M059J (cell line): ENCODE data around the gene PAX1. TPM values are rescaled to one million over a fixed set of nuclear protein-coding genes. Genes with fewer than 3 reads are reported as not detected.

ENCODE experiments used
- DNase-seq: peaks from one replicate; pipeline ENCODE4 v3.0.0-alpha.2; 2012; ENCODE audit warnings: low read depth
- total RNA-seq: library from RNA; depleted of rRNA; stranded (reverse); fragments of >200 nt; shearing (Covaris generic); gene quantifications from 2 replicates; pipeline ENCODE4 v1.2.3, GENCODE V29; 2014; rRNA removed

Gene PAX1
- total RNA-seq, 1 experiment from 2014 or later = not detected

DNA sequence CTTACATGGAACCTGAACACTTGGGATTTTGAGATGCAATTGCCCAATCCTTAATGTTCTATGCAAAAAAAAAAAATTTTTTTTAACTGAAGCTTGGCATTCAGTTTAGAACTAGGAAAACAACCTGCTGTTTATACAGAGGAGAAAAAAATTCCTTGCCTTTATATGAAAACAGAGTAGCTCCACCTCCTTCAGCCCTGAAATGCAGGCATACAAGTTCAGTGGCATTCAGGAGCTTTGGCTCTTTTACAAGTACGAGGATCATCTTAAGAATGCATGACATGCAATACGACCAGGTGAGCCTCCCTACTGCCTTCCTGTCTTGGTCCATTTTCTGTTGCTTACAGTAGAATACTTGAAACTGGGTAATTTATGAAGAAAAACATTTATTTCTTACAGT, 20.4 kb downstream of the PAX1 start:
- DNase-seq = no peak

DNA sequence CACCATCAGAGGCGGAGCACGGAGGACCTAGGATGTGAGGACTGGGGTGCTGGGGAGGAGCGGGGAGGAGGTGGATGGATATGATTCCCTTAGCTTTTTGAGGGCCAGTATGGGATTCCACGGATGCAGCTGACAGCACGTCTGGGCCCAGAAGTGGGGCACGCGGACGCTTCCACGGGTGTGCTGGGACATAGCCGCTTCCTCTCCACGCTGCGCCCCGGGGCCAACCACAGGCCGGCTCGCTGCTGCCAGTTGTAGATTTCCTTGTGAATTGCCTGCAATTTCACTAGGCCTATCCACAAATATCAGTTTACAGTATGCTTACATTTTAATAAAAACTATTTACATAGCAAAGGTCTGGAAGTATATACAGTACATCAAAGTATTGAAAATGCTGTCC, 23.9 kb downstream of the PAX1 start:
- no peak for DNase-seq

DNA sequence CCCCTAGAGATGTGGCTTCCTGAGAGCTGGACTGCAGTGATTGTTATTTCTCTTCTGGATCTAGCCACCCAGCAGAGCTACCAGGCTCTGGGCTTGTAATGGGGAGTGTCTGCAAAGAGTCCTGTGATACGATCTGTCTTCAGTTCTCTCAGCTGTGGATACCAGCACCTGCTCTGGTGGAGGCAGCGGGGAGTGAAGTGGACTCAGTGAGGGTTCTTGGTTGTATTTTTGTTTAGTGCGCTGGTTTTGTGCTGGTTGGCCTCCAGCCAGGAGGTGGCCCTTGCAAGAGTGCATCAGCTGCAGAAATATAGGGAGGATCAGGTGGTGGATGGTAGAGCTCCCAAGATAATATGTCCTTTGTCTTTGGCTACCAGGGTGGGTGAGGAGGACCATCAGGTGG, 33.7 kb downstream of the PAX1 start:
- DNase-seq = no peak

DNA sequence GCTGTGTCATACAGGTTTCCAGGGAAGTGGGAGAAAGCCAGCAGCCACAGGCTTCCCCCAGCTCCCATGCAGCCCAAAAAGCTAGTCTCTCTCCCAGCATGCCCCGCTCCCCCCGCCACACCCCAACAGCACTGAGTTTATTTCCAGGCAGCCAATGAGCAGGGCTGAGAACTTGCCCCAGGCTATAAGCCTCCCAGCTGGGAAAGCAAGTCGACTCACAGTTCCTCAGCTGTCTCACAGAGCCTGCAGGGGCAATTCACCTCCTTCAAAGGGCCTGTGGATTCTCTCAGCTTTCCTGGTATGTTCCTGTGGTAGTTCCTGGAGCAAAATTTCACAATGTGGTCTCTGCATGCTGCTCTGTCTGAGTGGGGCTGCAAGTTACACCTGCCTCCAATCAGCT, 34.2 kb downstream of the PAX1 start:
- peak; percentile 1 for DNase-seq

DNA sequence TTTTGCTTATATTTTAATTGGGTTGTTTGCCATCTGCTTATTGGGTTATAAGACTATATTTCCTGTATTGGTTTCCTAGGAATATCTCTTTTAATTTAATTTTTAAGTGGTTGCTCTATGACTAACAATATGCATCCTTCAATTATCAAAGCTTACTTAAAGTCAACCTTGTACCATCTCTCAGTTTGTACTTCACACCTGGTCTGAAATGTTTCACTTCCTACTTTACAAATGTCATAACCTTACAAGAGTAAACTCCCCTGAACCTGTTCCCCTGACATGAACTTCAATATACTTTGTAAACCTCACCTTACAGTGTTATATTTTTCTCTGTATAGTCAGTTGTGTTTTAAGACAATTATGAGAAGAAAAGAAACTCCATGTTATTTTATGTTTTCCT, 35.8 kb downstream of the PAX1 start:
- no peak for DNase-seq

DNA sequence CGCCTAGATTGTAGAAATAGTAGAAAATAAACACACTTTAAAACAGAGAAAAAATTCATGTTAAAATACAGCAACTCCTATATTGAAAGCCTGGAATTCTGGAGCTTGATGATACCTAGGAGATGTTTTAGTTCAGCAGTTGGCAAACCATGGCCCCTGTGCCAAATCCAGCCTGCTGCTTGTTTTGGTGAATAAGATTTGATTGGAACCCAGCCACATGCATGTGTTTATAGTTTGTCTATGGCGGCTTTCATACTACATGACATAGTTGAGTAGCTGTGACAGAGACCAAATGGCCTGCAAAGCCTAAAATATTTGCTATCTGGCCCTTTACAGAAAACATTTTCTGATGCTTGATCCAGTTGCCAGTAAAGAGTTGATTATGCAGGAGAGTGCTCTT, 57.2 kb downstream of the PAX1 start:
- DNase-seq = no peak

GRCh38 chr20:21767200-21767738, 61.8 kb downstream of the PAX1 start:
- no peak for DNase-seq

DNA sequence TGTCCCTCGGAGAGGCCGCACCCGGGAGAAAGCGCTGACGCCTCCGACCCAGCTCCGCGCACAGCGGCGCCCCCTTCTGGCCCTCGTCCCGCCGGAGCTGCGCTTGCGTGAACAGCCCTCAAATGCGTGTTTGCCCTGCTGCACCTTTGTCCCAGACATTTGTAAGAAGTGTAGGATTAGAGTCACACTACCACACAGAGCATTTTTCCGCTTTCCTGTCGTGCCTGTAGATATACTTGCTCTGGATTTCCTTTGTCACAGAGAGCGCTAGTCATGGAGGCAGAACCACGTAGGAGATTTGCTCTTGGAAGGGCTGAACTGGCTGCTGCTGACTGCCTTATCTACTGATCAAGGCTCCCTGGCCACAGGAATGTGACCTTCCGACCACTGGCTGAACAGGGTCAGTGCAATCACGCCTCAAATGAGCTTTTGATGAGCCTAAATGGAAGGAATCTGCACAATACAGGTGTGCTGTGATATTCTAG, 62.3 kb downstream of the PAX1 start:
- DNase-seq = peak; percentile 31

Other genes starting within 250 kb of the PAX1 start
- gene NKX2-2, start 191.6 kb upstream of the PAX1 start, total RNA-seq = 1.7 and 2.6 TPM in 2 replicates